GM12878 (cell line): ENCODE data around the gene RPL21. TPM values are rescaled to one million over a fixed set of nuclear protein-coding genes. Genes with fewer than 3 reads are reported as not detected.

Source experiments
- ATAC-seq: fragments of 200-7000 bp; cut with Tn5 transposase; 3 replicates; pipeline ENCODE4 v1.9.1; 2020; ENCODE audit warnings: mild to moderate bottlenecking, moderate library complexity
- BruUV-seq: library from RNA; stranded (reverse); fragments of 400-500 nt; replicated peaks from 2 replicates; lab custom pipeline; 2021; lab: Mats Ljungman, UMichigan
- CTCF ChIA-PET: fragments of 300-600 bp; sonication (Branson Sonifier 250); formaldehyde crosslinking; extraction: SDS; loops from one replicate; lab custom pipeline; 2021; ENCODE audit warnings: inconsistent platforms; lab: Yijun Ruan, JAX
- POLR2A ChIA-PET: fragments of 350-600 bp; formaldehyde crosslinking; extraction: SDS; loops from one replicate; lab custom pipeline; 2021; ENCODE audit warnings: inconsistent platforms; lab: Charles Lee
- RAD21 ChIA-PET: fragments of 300-600 bp; sonication (Branson Sonifier 250); formaldehyde crosslinking; loops from one replicate; lab custom pipeline; 2023; ENCODE audit warnings: antibody characterized with exemption; ENCODE audit not compliant: unreplicated experiment; lab: Charles Lee
- SMC1A ChIA-PET: fragments of 300-600 bp; sonication (Branson Sonifier 250); formaldehyde crosslinking; loops from one replicate; lab custom pipeline; 2023; ENCODE audit not compliant: unreplicated experiment, uncharacterized antibody; lab: Charles Lee
- DNase-seq: peaks from one replicate; pipeline ENCODE4 v3.0.0-alpha.2; 2011; ENCODE audit warnings: low read depth, low spot score
- FAIRE-seq: peaks from 3 replicates; lab custom pipeline; 2011; peaks lifted over from hg19 to GRCh38; lab: Jason Lieb, UNC
- H2AFZ ChIP-seq: 2 replicates; pipeline ENCODE4 v1.6.0; 2011; ENCODE audit warnings: low read depth, low read length, control low read depth; ENCODE audit not compliant: control insufficient read depth
- H3K27ac ChIP-seq: 2 replicates; pipeline ENCODE4 v1.5.1; 2011; ENCODE audit warnings: control low read depth; ENCODE audit not compliant: control insufficient read depth, insufficient read depth
- H3K27me3 ChIP-seq, 2 experiments: replicated peaks in 1 of 2; 2 replicates each; pipeline versions ENCODE4 v1.6.0 to v1.6.1; 2011; ENCODE audit warnings: low read length in 1 of 2; ENCODE audit not compliant: control insufficient read depth in 2 of 2, insufficient read depth in 2 of 2
- H3K36me3 ChIP-seq, 2 experiments: 2 replicates each; pipeline ENCODE4 v1.5.1; 2011; ENCODE audit warnings: low read length in 1 of 2; ENCODE audit not compliant: control insufficient read depth in 2 of 2, insufficient read depth in 2 of 2
- H3K4me1 ChIP-seq: 2 replicates; pipeline ENCODE4 v1.6.1; 2011; ENCODE audit warnings: mild to moderate bottlenecking, low read length, moderate library complexity, mixed read lengths; ENCODE audit not compliant: control insufficient read depth, insufficient read depth
- H3K4me2 ChIP-seq: 2 replicates; pipeline ENCODE4 v1.6.0; 2011; ENCODE audit warnings: control low read depth; ENCODE audit not compliant: control insufficient read depth, insufficient read depth
- H3K4me3 ChIP-seq: fragments of 200-600 bp; sonication (generic); 2 replicates; pipeline ENCODE4 v1.5.1; 2016
- H3K79me2 ChIP-seq: 2 replicates; pipeline ENCODE4 v1.6.0; 2011; ENCODE audit warnings: low read length; ENCODE audit not compliant: control insufficient read depth, insufficient read depth
- H3K9ac ChIP-seq: 2 replicates; pipeline ENCODE4 v1.8.0; 2011; ENCODE audit warnings: low read length, control low read depth, mixed read lengths; ENCODE audit not compliant: control insufficient read depth, insufficient read depth
- H3K9me3 ChIP-seq: replicated peaks from 3 replicates; pipeline ENCODE4 v1.5.1; 2011; ENCODE audit warnings: mild to moderate bottlenecking, low read length; ENCODE audit not compliant: control insufficient read depth, insufficient read depth
- H4K20me1 ChIP-seq: 2 replicates; pipeline ENCODE4 v1.6.0; 2011; ENCODE audit not compliant: control insufficient read depth, insufficient read depth
- BACH1 ChIP-seq: fragments of 450-650 bp; IDR thresholded peaks from 2 replicates; pipeline ENCODE4 v1.6.1; 2017; ENCODE audit warnings: mild to moderate bottlenecking, borderline replicate concordance
- BHLHE40 ChIP-seq, 2 experiments: fragments of 450-650 bp in 1 of 2; IDR thresholded peaks; 2 replicates each; pipeline ENCODE4 v1.6.1; 2011 to 2017; ENCODE audit warnings: low read depth in 2 of 2, borderline replicate concordance in 1 of 2, improper control_type of control experiment in 1 of 2, low read length in 1 of 2, mild to moderate bottlenecking in 1 of 2
- CEBPB ChIP-seq, 2 experiments: fragments of 150-350 bp in 1 of 2; IDR thresholded peaks; 2 replicates each; pipeline ENCODE4 v1.6.1; 2012 to 2014; ENCODE audit warnings: low read depth in 2 of 2, low read length in 2 of 2, borderline replicate concordance in 1 of 2, inconsistent platforms in 1 of 2
- E2F8 ChIP-seq: fragments of 450-650 bp; IDR thresholded peaks from 2 replicates; pipeline ENCODE4 v1.6.1; 2018; ENCODE audit warnings: mild to moderate bottlenecking, low read depth, moderate library complexity; ENCODE audit not compliant: partially characterized antibody
- FOS ChIP-seq: IDR thresholded peaks from 3 replicates; pipeline ENCODE4 v1.6.1; 2011; ENCODE audit warnings: borderline replicate concordance; ENCODE audit not compliant: insufficient read length; ENCODE audit errors: extremely low read depth
- HDGF ChIP-seq: fragments of 450-650 bp; IDR thresholded peaks from 2 replicates; pipeline ENCODE4 v1.6.1; 2016; ENCODE audit warnings: antibody characterized with exemption
- IKZF2 ChIP-seq, 2 experiments: fragments of 450-650 bp; IDR thresholded peaks; 2 replicates each; pipeline ENCODE4 v1.6.1; 2017; ENCODE audit warnings: mild to moderate bottlenecking in 2 of 2, moderate library complexity in 2 of 2
- JUNB ChIP-seq: IDR thresholded peaks from 2 replicates; pipeline ENCODE4 v1.6.1; 2016; ENCODE audit warnings: antibody characterized with exemption, mild to moderate bottlenecking
- KDM1A ChIP-seq: fragments of 200-600 bp; sonication (generic); IDR thresholded peaks from 2 replicates; pipeline ENCODE4 v1.6.1; 2016; ENCODE audit warnings: borderline replicate concordance
- MTA3 ChIP-seq: IDR thresholded peaks from 2 replicates; pipeline ENCODE4 v1.6.1; 2012; ENCODE audit warnings: low read length, inconsistent platforms, borderline replicate concordance
- NR2C1 ChIP-seq: fragments of 450-650 bp; IDR thresholded peaks from 2 replicates; pipeline ENCODE4 v1.6.1; 2017; ENCODE audit warnings: antibody characterized with exemption, mild to moderate bottlenecking, moderate library complexity
- PAX5 ChIP-seq: IDR thresholded peaks from 2 replicates; pipeline ENCODE4 v1.6.1; 2011; ENCODE audit warnings: low read depth, low read length, borderline replicate concordance
- POLR2AphosphoS2 ChIP-seq: IDR thresholded peaks from 2 replicates; pipeline ENCODE4 v1.6.1; 2011; ENCODE audit warnings: low read depth, mild to moderate bottlenecking, low read length, improper control_type of control experiment, moderate library complexity
- RAD21 ChIP-seq: IDR thresholded peaks from 2 replicates; pipeline ENCODE4 v1.6.1; 2011; ENCODE audit warnings: mild to moderate bottlenecking, low read depth, low read length, moderate library complexity; ENCODE audit not compliant: insufficient read depth
- RCOR1 ChIP-seq: conservative IDR thresholded peaks from 2 replicates; pipeline ENCODE4 v1.6.1; 2012; ENCODE audit warnings: low read depth, low read length, improper control_type of control experiment
- RELA ChIP-seq: fragments of 450-650 bp; IDR thresholded peaks from 2 replicates; pipeline ENCODE4 v1.8.0; 2014; ENCODE audit warnings: borderline replicate concordance; ENCODE audit not compliant: partially characterized antibody
- SMARCA5 ChIP-seq: fragments of 450-650 bp; IDR thresholded peaks from 2 replicates; pipeline ENCODE4 v1.6.1; 2017; ENCODE audit warnings: mild to moderate bottlenecking
- SREBF1 ChIP-seq: IDR thresholded peaks from 2 replicates; pipeline ENCODE4 v1.6.1; 2012; ENCODE audit warnings: mild to moderate bottlenecking, low read length
- SREBF2 ChIP-seq: IDR thresholded peaks from 2 replicates; pipeline ENCODE4 v1.6.1; 2012; ENCODE audit warnings: mild to moderate bottlenecking, low read length
- TBL1XR1 ChIP-seq: IDR thresholded peaks from 2 replicates; pipeline ENCODE4 v1.6.1; 2012; ENCODE audit warnings: low read depth, low read length, improper control_type of control experiment
- USF1 ChIP-seq: IDR thresholded peaks from 2 replicates; pipeline ENCODE4 v1.6.1; 2011; ENCODE audit warnings: borderline replicate concordance, low read depth, mild to moderate bottlenecking, moderate library complexity, mixed read lengths, low read length; ENCODE audit not compliant: insufficient read depth; ENCODE audit errors: extremely low read length
- YY1 ChIP-seq: IDR thresholded peaks from 2 replicates; pipeline ENCODE4 v1.6.1; 2011; ENCODE audit warnings: low read depth, mild to moderate bottlenecking, low read length
- ZBED1 ChIP-seq: IDR thresholded peaks from 2 replicates; pipeline ENCODE4 v1.6.1; 2016; ENCODE audit warnings: borderline replicate concordance
- WGBS: methylation state at CpG from one replicate; pipeline ENCODE4 v1.1.6; 2016; ENCODE audit warnings: low lambda C conversion rate; ENCODE audit not compliant: insufficient replicate concordance, insufficient coverage; ENCODE audit errors: missing lambda C conversion rate; 5-methylcytosine and 5-hydroxymethylcytosine counted together
- in situ Hi-C: fragments of 300-500 bp; cut with MboI; formaldehyde crosslinking; loops from 9 replicates; pipeline ENCODE4 v1.14.3; 2018; ENCODE audit warnings: mixed read lengths
- intact Hi-C: fragments of 100-400 bp; cut with micrococcal nuclease; formaldehyde crosslinking; loops from one replicate; pipeline ENCODE4 v1.14.2; 2022; ENCODE audit not compliant: unreplicated experiment
- polyA plus RNA-seq, 11 experiments: library from polyadenylated mRNA; depleted of rRNA in 4 of 11; unstranded in 6 of 11; stranded (reverse) in 5 of 11; fragments of >200 nt; fragmentation: Nextera tagmentation in 4 of 11; fragmentation: Illumina TruSeq in 1 of 11; extraction: Ambion mirVana in 4 of 11; extraction: Trizol in 1 of 11; gene quantifications; 1 replicate in 1 of 11; 2 replicates in 10 of 11; pipeline versions ENCODE4 v1.2.1 to v1.2.3, GENCODE V29; 2011 to 2016; ENCODE audit warnings: inconsistent platforms in 2 of 11, missing spikeins in 2 of 11, low read depth in 1 of 11
- total RNA-seq, 4 experiments: library from RNA; depleted of rRNA in 3 of 4; stranded (reverse); fragments of >200 nt in 3 of 4; fragmentation: Illumina TruSeq in 1 of 4; extraction: Trizol in 1 of 4; gene quantifications; 2 replicates each; pipeline versions ENCODE4 v1.2.1 to v1.2.3, GENCODE V29; 2013 to 2021

RPL21 gene
- total and polyA plus RNA-seq, 10 of the 15 experiments (the other 5 are each of a cell fraction or from before 2014, with no cell fraction given) = 817 to 9,760 (median 1,698) TPM

GRCh38 chr13:27295096-27295495, 43.7 kb downstream of the RPL21 start (continued):
- TF ChIP-seq TBL1XR1 (no peak), MTA3 (no peak), JUNB (no peak), E2F8 (no peak)

- no peak overlapping the region for H2AFZ ChIP-seq
- TF ChIP-seq FOS (no peak), SREBF1 (no peak), RCOR1 (no peak), BACH1 (no peak), POLR2AphosphoS2 (no peak), BHLHE40 (IDR thresholded peaks at IDR 0.05; ENCODE audit: borderline replicate concordance in 1 of 2, low read depth in 2 of 2, low read length in 1 of 2) (no peak), ZBED1 (no peak), PAX5 (no peak), IKZF2 (IDR thresholded peaks at IDR 0.05) (no peak), CEBPB (IDR thresholded peaks at IDR 0.05; ENCODE audit: borderline replicate concordance in 1 of 2, low read depth in 2 of 2, low read length in 2 of 2) (no peak), KDM1A (no peak), SREBF2 (no peak), USF1 (no peak), RAD21 (no peak), NR2C1 (no peak), SMARCA5 (no peak), RELA (no peak), HDGF (no peak), YY1 (no peak)
Measured at GRCh38 chr13:27295660-27296059, 44.3 kb downstream of the RPL21 start.

More at GRCh38 chr13:27295660-27296059, 44.3 kb downstream of the RPL21 start:
- no TSS peak for BruUV-seq
- POLR2A ChIA-PET = no interaction called here
- Histone ChIP-seq H3K36me3 (no peaks in the 10 kb centered on the region), H3K4me1 (no peaks in the 10 kb centered on the region), H3K79me2 (no peaks in the 10 kb centered on the region), H3K9me3 (no peaks in the 10 kb centered on the region), H3K4me2 (no peak overlapping the region), H3K27me3 (peaks cover 1 to 6% of the 10 kb centered on the region in 2 experiments), H3K27ac (no peak overlapping the region), H3K9ac (no peak overlapping the region), H3K4me3 (no peak overlapping the region), H4K20me1 (no peaks in the 10 kb centered on the region)
- intact Hi-C loops (no loop called here), in situ Hi-C loops (no loop called here)
- ATAC-seq = no peak
- RAD21 ChIA-PET = no interaction called here
- FAIRE-seq = no peak
- 50% methylated on average over 4 of the region's 4 CpGs for WGBS
- no peak for DNase-seq
- CTCF ChIA-PET = no interaction called here
- SMC1A ChIA-PET = interaction anchor here (0.6 kb wide), 1 partner anchor 288 kb away, joined by 3 read pairs; no protein-coding TSS in a partner anchor
